ENCODE measurements around the gene LRRC8C.
"Not testable (repeated sequence)": the region's sequence is repeated elsewhere in the genome, so short reads cannot be mapped to it uniquely, and the experiment has no call there.

The LRRC8C gene

DNA sequence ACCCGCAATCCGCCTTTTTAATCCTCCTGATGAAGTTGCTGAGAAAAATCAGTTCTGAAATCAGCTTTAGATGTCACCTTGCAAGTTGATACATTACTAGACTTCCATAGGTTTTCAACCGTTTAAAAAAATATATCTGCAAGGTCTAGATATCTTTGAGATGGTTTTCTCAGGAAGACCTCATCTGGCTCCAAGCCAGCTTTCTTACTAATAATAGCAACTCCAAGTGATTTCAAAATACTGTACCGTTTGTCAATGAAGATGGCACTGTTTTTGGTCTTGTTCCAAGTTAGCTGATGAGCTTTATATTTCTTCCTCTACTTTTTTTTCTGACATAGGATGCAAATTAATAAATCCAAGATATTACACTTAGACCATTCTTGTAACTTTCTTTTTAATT lies 40.3 kb downstream of the LRRC8C start:
- DNase-seq = peak; percentile 70

- no peak for DNase-seq
These were observed 42.8 kb downstream of the LRRC8C start for GRCh38 chr1:89675677-89676076.

DNA sequence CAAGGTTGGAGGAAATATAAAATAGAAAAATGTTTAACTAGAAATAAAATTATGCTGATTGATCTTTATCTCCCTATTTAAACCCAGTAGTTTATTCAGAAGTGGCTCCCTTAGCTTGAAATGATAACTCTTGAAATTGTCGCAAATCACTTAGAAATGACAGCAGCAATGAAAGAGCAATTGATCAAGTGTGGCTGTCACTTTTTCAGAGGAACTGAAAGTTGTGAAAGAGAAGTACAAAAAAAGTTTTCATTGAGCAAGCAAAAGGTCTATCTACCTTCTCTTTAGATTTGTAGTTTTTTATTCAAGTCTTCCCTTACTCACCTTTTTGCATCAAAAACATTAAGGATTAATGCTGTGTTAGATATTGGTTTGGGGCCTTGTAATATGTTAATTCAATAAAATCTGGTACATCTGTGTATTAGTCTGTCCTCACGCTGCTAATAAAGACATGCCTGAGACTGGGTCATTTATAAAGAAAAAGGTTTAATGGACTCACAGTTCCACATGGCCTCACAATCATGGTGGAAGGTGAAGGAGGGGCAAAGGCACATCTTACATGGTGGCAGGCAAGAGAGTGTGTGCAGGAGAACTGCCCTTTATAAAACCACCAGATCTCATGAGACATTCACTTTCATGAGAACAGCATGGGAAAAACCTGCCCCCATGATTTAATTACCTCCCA lies 48.3 kb downstream of the LRRC8C start:
- no peak for DNase-seq

DNA sequence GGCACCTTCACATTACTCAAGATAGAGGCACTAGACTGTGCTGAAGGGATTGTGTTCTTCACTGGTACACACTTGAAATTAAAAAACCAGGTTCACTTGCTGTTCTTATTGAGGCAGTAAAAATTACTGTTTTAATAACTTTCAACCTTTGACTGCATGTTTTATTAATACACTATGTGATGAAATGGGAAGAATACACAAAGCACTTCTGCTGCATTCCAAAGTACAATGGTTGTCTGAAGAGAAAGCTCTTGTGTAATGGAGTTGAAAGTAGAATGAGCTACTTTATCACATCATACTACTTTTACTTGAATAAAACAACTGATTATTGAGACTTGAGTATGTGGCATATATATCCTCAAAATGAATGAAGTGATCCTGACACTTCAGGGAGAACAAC lies 49.7 kb downstream of the LRRC8C start:
- no peak for DNase-seq

GRCh38 chr1:89685461-89685860 lies 52.5 kb downstream of the LRRC8C start:
- no peak for DNase-seq

- DNase-seq = no peak
These were observed 53.6 kb downstream of the LRRC8C start for GRCh38 chr1:89686520-89686919.

DNA sequence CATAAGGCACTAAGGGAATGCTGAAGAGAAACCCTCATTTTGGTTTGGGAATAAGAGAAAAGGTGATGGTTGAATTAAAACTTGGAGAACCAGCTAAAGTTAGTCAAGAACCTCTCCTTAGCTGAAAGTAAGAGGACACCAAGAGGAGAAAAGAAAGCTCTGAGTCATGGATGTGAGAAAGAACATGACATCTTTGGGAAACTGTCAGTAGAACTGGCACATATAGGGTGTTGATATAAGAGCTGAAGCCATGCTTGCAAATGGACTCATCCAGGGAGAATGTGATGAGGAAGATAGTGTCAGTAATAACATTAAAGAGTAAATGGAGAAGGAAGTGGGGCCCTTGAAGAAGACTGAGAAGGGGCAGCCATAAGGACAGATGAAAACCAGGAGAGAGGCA lies 54.3 kb downstream of the LRRC8C start:
- DNase-seq = no peak

- DNase-seq = no peak
These were observed 55.7 kb downstream of the LRRC8C start for GRCh38 chr1:89688607-89689006.

GRCh38 chr1:89689234-89689633 lies 56.3 kb downstream of the LRRC8C start:
- no peak for DNase-seq

DNA sequence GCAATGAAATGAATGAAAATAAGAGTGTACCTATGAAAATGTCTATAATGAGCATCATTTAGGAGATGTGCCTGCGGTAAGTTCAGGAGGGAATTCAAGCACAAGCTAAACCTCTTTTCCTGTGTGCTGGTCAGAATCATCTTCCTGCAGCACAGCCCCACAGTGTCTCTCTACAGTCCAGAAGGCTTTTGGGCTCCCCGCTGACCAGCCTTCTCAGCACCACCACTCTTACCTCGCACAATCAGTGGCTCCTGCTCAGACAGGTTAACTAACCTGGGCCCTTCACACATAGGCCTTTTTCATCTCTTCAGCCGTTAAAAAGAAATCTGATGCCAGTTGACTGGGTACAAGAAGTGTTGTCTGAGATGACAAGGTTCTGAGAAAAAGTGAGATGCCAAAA lies 57.7 kb downstream of the LRRC8C start:
- DNase-seq = no peak

DNA sequence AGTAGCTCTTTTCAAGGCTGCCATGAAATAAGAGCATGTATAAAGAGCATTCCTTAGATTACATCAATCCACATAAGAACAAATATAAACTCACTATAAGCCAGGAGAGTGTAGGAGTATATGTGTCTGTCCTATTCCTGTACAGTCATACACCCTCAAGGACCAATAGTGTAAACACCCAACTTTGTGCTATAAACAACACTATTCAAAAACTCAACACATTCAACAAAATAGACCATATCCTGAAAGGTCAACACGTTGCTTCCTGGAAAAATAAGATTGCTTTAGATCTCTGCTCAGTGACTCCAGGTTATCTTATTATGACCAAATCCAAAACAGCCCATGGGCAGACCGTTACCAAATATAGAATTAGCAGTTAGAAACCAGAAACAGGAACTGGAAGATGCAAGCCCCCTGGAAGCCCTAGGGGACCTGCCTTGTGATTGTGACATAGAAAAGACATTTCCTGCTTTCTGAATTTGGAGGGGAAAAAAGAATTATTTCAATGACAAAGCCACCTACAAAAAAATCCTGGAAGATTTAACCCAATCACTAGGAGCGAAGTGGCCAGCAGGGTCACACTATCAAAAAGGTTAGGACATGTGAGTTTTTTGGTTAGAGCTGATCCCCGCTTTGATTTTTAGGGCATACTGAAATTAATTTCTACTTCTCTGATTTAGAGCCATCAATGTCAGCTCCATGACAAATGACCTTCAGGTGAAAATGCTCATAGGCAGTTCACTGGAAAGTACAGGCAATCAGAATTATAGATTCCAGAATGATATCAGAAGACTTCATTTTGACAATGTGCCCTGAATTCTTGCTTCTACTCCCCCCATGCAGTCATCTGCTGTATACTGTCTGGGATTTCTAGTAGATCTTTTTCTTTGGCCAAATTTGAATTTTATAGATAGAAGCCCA lies 59.9 kb downstream of the LRRC8C start:
- DNase-seq = peak; percentile 79

DNA sequence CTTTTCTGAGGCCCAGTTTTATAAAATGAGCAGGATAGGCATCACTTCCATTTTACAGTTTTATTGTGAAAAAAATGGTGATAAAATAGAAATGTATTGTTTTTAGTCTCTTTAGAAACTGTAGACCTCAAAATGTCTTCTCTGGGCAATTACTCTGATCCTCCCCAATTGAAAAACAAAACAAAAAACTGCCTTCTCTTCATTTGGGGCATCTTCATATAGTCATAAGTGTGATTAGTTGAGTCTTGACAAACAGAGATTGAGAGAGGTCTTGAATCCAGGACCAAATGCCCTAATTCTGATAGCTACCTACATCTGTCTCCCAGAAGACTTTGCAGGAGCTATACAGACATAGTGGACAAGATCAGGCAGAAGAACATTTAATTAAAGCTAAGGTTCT lies 62.9 kb downstream of the LRRC8C start:
- DNase-seq = no peak

DNA sequence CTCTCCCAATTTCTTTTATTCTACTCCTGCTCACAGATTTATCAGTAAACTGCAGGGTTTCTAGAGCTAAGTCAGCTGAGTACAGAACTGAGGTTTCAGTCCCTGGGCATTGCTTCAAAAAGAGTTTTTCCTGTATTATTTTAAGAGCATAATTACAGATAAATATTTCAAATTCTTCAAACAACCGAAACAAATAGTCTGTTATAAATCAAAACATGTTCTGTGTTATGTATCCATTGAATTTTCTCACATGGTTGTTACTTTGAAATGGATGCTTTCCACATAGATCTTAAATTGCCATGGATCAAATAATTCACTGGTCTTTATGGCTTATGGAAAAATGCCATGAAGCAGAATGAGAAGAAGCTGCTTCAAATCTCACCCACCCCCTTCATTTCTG lies 64.5 kb downstream of the LRRC8C start:
- no peak for DNase-seq

- no peak for DNase-seq
These were observed 65.2 kb downstream of the LRRC8C start for GRCh38 chr1:89698020-89698560.

DNA sequence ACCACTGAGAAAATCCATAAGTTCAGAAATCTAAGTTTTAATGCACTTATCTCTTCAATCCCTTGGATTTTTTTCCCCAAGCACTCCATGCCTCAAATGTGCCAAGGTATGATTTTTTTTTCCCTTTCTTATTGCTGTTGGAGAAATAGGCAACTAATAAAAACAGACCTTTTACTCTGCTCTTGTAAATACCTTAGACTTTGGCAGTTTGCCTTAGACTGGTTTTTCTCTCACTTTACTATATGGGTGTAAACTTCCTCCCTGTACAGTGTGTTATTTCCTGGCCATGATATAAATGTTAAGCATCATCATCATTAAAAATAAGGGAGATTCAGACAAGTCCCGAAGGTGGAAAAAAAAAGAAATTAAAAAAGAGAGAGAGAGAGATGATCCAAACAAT lies 65.7 kb downstream of the LRRC8C start:
- peak; percentile 11 for DNase-seq

GRCh38 chr1:89699451-89699986 lies 66.6 kb downstream of the LRRC8C start:
- DNase-seq = peak; percentile 4

GRCh38 chr1:89701746-89702241 lies 68.9 kb downstream of the LRRC8C start:
- DNase-seq = peak; percentile 87

DNA sequence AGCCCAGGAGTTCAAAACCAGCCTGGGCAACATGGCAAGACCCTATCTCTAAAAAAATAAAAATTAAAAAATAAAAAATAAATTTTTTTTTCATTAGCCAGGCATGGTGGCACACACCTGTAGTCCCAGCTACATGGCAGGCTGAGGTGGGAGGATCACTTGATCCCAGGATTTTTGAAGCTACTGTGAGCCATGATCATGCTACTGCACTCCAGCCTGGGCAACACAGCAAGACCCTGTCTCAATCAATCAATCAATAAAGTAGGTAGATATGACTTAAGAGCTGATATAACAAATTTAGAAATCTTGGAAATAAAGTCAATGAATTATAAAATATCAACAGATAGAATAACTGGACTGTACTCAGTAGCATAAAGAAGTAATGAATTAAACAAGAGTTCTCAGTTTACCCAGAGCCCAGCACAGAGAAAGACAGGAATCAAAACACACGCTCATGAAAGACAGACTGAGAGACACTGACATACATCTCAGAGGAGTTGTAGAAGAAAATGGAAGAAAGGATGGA lies 69.7 kb downstream of the LRRC8C start:
- DNase-seq = no peak

- peak; percentile 79 for DNase-seq
These were observed 70.5 kb downstream of the LRRC8C start for GRCh38 chr1:89703469-89703868.

GRCh38 chr1:89704014-89704413 lies 71.1 kb downstream of the LRRC8C start:
- DNase-seq = peak; percentile 6

DNA sequence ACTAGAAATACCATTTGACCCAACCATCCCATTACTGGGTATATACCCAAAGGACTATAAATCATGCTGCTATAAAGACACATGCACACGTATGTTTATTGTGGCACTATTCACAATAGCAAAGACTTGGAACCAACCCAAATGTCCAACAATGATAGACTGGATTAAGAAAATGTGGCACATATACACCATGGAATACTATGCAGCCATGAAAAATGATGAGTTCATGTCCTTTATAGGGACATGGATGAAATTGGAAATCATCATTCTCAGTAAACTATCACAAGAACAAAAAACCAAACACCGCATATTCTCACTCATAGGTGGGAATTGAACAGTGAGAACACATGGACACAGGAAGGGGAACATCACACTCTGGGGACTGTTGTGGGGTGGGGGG lies 72.0 kb downstream of the LRRC8C start:
- DNase-seq = not testable (repeated sequence)

- peak; percentile 52 for DNase-seq
These were observed 73.2 kb downstream of the LRRC8C start for GRCh38 chr1:89705901-89706699.

GRCh38 chr1:89706700-89707012 lies 73.7 kb downstream of the LRRC8C start:
- DNase-seq = peak; percentile 64

All from hematopoietic multipotent progenitor cell treated with erythropoietin and hydrocortisone succinate and interleukin-3 and kit ligand, for 4 days (in vitro differentiated cells).